SK-N-SH treated with all-trans-retinoic acid at 6 μM for 48 hours (cell line): ENCODE results near the gene MPP1.
"Not testable (repeated sequence)": the region's sequence is repeated elsewhere in the genome, so short reads cannot be mapped to it uniquely, and the experiment has no call there.

ENCODE experiments used
- ATAC-seq: fragments of 200-7000 bp; cut with Tn5 transposase; 3 replicates; pipeline ENCODE4 v1.9.1; 2020; ENCODE audit warnings: mild to moderate bottlenecking, moderate library complexity
- ARNTL ChIP-seq: fragments of 450-650 bp; formaldehyde crosslinking; IDR thresholded peaks from 2 replicates; pipeline ENCODE4 v1.5.0; 2020; ENCODE audit warnings: low read depth, mild to moderate bottlenecking, moderate library complexity, borderline replicate concordance
- BACH2 ChIP-seq: fragments of 250-450 bp; sonication (Bioruptor Pico); IDR thresholded peaks from 2 replicates; pipeline ENCODE4 v1.9.0; 2021; ENCODE audit warnings: mild to moderate bottlenecking, borderline replicate concordance
- CSDC2 ChIP-seq: fragments of 250-450 bp; sonication (Bioruptor Pico); IDR thresholded peaks from 2 replicates; pipeline ENCODE4 v1.5.0; 2020; ENCODE audit warnings: mild to moderate bottlenecking, moderate library complexity
- ESRRG ChIP-seq: fragments of 250-450 bp; sonication (Bioruptor Pico); IDR thresholded peaks from 2 replicates; pipeline ENCODE4 v1.6.1; 2021; ENCODE audit warnings: mild to moderate bottlenecking
- GLIS3 ChIP-seq: fragments of 250-450 bp; sonication (Bioruptor Pico); IDR thresholded peaks from 2 replicates; pipeline ENCODE4 v1.5.0; 2020; ENCODE audit warnings: mild to moderate bottlenecking, moderate library complexity
- OSR1 ChIP-seq: fragments of 250-450 bp; sonication (Bioruptor Pico); IDR thresholded peaks from 2 replicates; pipeline ENCODE4 v1.8.0; 2022; ENCODE audit warnings: moderate library complexity, mild to moderate bottlenecking, inconsistent platforms
- PPARA ChIP-seq: fragments of 250-450 bp; sonication (Bioruptor Pico); IDR thresholded peaks from 2 replicates; pipeline ENCODE4 v1.5.0; 2020; ENCODE audit warnings: mild to moderate bottlenecking, borderline replicate concordance
- RARB ChIP-seq: fragments of 250-450 bp; sonication (Bioruptor Pico); IDR thresholded peaks from 2 replicates; pipeline ENCODE4 v1.8.0; 2021; ENCODE audit warnings: mild to moderate bottlenecking, moderate library complexity
- SNAI2 ChIP-seq: fragments of 250-450 bp; sonication (Bioruptor Pico); IDR thresholded peaks from 2 replicates; pipeline ENCODE4 v1.5.0; 2020; ENCODE audit warnings: mild to moderate bottlenecking, moderate library complexity
- TCF4 ChIP-seq: fragments of 250-450 bp; sonication (Bioruptor Pico); IDR thresholded peaks from 2 replicates; pipeline ENCODE4 v1.8.0; 2021; ENCODE audit warnings: mild to moderate bottlenecking, moderate library complexity, borderline replicate concordance
- TOX ChIP-seq: fragments of 250-450 bp; sonication (Bioruptor Pico); IDR thresholded peaks from 2 replicates; pipeline ENCODE4 v1.8.0; 2021; ENCODE audit warnings: mild to moderate bottlenecking, moderate library complexity, borderline replicate concordance
- ZC3H10 ChIP-seq: fragments of 250-450 bp; sonication (Bioruptor Pico); IDR thresholded peaks from 2 replicates; pipeline ENCODE4 v1.5.1; 2021; ENCODE audit warnings: mild to moderate bottlenecking, moderate library complexity
- ZFP3 ChIP-seq: fragments of 250-450 bp; sonication (Bioruptor Pico); IDR thresholded peaks from 2 replicates; pipeline ENCODE4 v1.5.0; 2020; ENCODE audit warnings: mild to moderate bottlenecking, moderate library complexity
- ZFP30 ChIP-seq: fragments of 450-650 bp; formaldehyde crosslinking; IDR thresholded peaks from 2 replicates; pipeline ENCODE4 v1.5.0; 2022; ENCODE audit warnings: mild to moderate bottlenecking, moderate library complexity
- ZNF565 ChIP-seq: fragments of 450-650 bp; formaldehyde crosslinking; conservative IDR thresholded peaks from 2 replicates; pipeline ENCODE4 v1.5.0; 2020; ENCODE audit warnings: low read depth, mild to moderate bottlenecking, moderate library complexity
- ZNF70 ChIP-seq: fragments of 450-650 bp; formaldehyde crosslinking; IDR thresholded peaks from 2 replicates; pipeline ENCODE4 v1.5.0; 2020; ENCODE audit warnings: mild to moderate bottlenecking, moderate library complexity
- ZNF8 ChIP-seq: fragments of 450-650 bp; formaldehyde crosslinking; IDR thresholded peaks from 2 replicates; pipeline ENCODE4 v1.5.0; 2020; ENCODE audit warnings: mild to moderate bottlenecking, moderate library complexity
- TF ChIP-seq, protein P1 (sequence below): fragments of 250-450 bp; sonication (Bioruptor Pico); IDR thresholded peaks from 2 replicates; pipeline ENCODE4 v1.5.1; 2020; ENCODE audit warnings: low read depth, mild to moderate bottlenecking, moderate library complexity
- TF ChIP-seq, protein P2 (sequence below): fragments of 250-450 bp; sonication (Bioruptor Pico); IDR thresholded peaks from 2 replicates; pipeline ENCODE4 v1.8.0; 2021; ENCODE audit warnings: low read depth, mild to moderate bottlenecking, moderate library complexity, borderline replicate concordance
- TF ChIP-seq, protein P3 (sequence below): fragments of 250-450 bp; sonication (Bioruptor Pico); IDR thresholded peaks from 2 replicates; pipeline ENCODE4 v1.5.0; 2020; ENCODE audit warnings: mild to moderate bottlenecking, moderate library complexity

MPP1 gene

GRCh38 chrX:154819771-154820341 is 14.6 kb upstream of the MPP1 start:
- TF ChIP-seq GLIS3: no peak
- TF ChIP-seq ESRRG (CRISPR knock-in tag): no peak
- no peak for TF ChIP-seq ZNF8 (CRISPR knock-in tag)
- TF ChIP-seq, protein P1, sequence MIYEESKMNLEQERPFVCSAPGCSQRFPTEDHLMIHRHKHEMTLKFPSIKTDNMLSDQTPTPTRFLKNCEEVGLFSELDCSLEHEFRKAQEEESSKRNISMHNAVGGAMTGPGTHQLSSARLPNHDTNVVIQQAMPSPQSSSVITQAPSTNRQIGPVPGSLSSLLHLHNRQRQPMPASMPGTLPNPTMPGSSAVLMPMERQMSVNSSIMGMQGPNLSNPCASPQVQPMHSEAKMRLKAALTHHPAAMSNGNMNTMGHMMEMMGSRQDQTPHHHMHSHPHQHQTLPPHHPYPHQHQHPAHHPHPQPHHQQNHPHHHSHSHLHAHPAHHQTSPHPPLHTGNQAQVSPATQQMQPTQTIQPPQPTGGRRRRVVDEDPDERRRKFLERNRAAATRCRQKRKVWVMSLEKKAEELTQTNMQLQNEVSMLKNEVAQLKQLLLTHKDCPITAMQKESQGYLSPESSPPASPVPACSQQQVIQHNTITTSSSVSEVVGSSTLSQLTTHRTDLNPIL: no peak
- TF ChIP-seq, protein P2, sequence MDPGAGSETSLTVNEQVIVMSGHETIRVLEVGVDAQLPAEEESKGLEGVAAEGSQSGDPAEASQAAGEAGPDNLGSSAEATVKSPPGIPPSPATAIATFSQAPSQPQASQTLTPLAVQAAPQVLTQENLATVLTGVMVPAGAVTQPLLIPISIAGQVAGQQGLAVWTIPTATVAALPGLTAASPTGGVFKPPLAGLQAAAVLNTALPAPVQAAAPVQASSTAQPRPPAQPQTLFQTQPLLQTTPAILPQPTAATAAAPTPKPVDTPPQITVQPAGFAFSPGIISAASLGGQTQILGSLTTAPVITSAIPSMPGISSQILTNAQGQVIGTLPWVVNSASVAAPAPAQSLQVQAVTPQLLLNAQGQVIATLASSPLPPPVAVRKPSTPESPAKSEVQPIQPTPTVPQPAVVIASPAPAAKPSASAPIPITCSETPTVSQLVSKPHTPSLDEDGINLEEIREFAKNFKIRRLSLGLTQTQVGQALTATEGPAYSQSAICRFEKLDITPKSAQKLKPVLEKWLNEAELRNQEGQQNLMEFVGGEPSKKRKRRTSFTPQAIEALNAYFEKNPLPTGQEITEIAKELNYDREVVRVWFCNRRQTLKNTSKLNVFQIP (CRISPR knock-in tag): no peak
- TF ChIP-seq, protein P3, sequence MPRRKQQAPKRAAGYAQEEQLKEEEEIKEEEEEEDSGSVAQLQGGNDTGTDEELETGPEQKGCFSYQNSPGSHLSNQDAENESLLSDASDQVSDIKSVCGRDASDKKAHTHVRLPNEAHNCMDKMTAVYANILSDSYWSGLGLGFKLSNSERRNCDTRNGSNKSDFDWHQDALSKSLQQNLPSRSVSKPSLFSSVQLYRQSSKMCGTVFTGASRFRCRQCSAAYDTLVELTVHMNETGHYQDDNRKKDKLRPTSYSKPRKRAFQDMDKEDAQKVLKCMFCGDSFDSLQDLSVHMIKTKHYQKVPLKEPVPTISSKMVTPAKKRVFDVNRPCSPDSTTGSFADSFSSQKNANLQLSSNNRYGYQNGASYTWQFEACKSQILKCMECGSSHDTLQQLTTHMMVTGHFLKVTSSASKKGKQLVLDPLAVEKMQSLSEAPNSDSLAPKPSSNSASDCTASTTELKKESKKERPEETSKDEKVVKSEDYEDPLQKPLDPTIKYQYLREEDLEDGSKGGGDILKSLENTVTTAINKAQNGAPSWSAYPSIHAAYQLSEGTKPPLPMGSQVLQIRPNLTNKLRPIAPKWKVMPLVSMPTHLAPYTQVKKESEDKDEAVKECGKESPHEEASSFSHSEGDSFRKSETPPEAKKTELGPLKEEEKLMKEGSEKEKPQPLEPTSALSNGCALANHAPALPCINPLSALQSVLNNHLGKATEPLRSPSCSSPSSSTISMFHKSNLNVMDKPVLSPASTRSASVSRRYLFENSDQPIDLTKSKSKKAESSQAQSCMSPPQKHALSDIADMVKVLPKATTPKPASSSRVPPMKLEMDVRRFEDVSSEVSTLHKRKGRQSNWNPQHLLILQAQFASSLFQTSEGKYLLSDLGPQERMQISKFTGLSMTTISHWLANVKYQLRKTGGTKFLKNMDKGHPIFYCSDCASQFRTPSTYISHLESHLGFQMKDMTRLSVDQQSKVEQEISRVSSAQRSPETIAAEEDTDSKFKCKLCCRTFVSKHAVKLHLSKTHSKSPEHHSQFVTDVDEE (CRISPR knock-in tag): no peak
- TF ChIP-seq SNAI2 (CRISPR knock-in tag): no peak
- no peak for TF ChIP-seq ZNF565 (CRISPR knock-in tag)
- TF ChIP-seq ZC3H10 (CRISPR knock-in tag): no peak
- TF ChIP-seq ZFP30 (CRISPR knock-in tag): no peak
- no peak for TF ChIP-seq BACH2 (CRISPR knock-in tag)
- TF ChIP-seq ARNTL (CRISPR knock-in tag): no peak
- TF ChIP-seq TOX: no peak
- no peak for TF ChIP-seq ZFP3 (CRISPR knock-in tag)
- TF ChIP-seq RARB (CRISPR knock-in tag): no peak
- no peak for TF ChIP-seq OSR1 (CRISPR knock-in tag)
- no peak for TF ChIP-seq ZNF70 (CRISPR knock-in tag)
- TF ChIP-seq CSDC2 (CRISPR knock-in tag): no peak
- TF ChIP-seq TCF4 (CRISPR knock-in tag): no peak
- no peak for TF ChIP-seq PPARA (CRISPR knock-in tag)
- TF ChIP-seq, all 23 proteins: peak for 0
- no peak for ATAC-seq

- TF ChIP-seq ZNF70 (CRISPR knock-in tag) (no peak), OSR1 (CRISPR knock-in tag) (no peak)
- TF ChIP-seq, protein P2 (CRISPR knock-in tag): no peak
- TF ChIP-seq, protein P1: no peak
- no peak for ATAC-seq
These were observed 13.9 kb upstream of the MPP1 start for GRCh38 chrX:154818916-154819770.

- ATAC-seq: not testable (repeated sequence)
These were observed 11.8 kb upstream of the MPP1 start for GRCh38 chrX:154817048-154817618.

DNA sequence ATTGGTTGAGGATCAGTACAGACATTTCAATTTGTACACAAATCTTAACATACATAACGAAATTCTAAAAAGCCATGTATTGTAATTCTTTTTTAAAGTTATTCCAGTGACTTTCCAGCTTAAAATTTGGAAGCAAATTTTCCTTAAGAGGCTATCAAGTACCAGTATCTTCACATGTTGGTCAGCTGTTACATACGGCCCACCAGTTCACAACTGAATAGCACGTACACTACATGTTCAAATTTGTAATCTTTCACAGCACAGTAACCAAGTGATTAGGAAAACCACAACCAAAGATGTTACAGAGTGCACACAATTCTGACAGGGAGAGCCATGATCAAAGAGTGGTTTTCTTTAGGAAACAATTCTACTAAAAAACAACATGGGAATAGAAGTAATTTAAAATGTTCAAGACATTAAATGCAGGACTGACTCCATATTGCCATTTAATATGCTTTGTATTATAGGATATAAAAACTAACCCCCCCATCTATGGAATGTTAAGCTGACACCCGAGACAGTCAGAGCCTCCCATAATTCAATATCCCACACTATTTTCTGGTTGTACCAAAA is 11.1 kb upstream of the MPP1 start:
- ATAC-seq: not testable (repeated sequence)
